HFF-Myc (cell line): ENCODE data around the gene TBL2.

ENCODE experiments used
- DNase-seq: peaks from one replicate; pipeline ENCODE4 v3.0.0-alpha.2; 2011; ENCODE audit warnings: low read depth; ENCODE audit errors: extremely low read depth
- H3K4me3 ChIP-seq: replicated peaks from 2 replicates; pipeline ENCODE4 v1.5.1; 2011; ENCODE audit warnings: low read depth, mild to moderate bottlenecking, control low read depth, low read length
- CTCF ChIP-seq: IDR thresholded peaks from 2 replicates; pipeline ENCODE4 v1.5.1; 2012; ENCODE audit warnings: mild to moderate bottlenecking, low read depth, low read length, control low read depth; ENCODE audit errors: missing control alignments

Gene TBL2

GRCh38 chr7:73519867-73520672 lies 58.3 kb downstream of the TBL2 start:
- H3K4me3 ChIP-seq: peak overlapping the region; percentile 84
- DNase-seq: no peak
- TF ChIP-seq CTCF: no peak

GRCh38 chr7:73518470-73518869 lies 59.9 kb downstream of the TBL2 start:
- H3K4me3 ChIP-seq: peak overlapping the region; percentile 84; the same call in 1 of the 2 replicates

More at GRCh38 chr7:73518470-73518869, 59.9 kb downstream of the TBL2 start:
- no peak for TF ChIP-seq CTCF
- no peak for DNase-seq
